Measurements from ENCODE around the gene MNX1. TPM values are rescaled to one million over a fixed set of nuclear protein-coding genes. Genes with fewer than 3 reads are reported as not detected.
A peak's percentile ranks its signal among the peaks of the same experiment; 100 is the strongest.

Gene MNX1
- total RNA-seq, 1 donor from 2014 or later: not detected

DNA sequence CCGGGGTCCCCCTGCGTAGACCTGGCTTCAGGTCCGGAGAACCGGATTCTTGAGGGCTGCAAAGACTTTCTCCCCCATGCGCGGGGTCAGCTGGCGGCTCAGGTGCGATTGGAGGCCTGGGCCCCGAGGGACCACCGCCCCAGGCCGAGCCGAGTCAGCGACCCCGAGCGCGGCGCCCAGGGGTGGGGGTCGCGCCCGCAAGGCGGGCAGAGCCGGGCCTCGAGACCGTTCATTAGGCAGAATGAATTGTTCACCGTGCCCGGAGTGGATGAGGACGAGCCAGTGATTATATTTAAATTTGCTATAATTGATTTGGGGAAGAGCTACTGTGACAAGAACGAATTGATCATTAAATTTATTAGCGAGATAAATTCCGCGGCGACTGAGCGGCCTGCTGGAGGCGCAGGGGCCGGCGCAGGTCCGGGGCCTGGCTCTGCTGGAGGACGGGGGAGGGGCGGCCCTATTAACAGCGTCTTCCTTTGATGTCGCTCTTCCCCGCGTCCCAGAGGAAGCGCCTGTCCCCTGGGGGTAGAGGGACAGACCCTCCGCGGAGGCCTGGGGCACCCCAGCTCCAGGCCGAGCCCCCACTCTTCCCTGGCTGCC, 7.5 kb downstream of the MNX1 start:
- H3K27me3 Mint-ChIP-seq (ENCODE audit: low read depth, unreplicated experiment): peaks cover 70% of the 10 kb centered on the region
- H3K4me2 ChIP-seq (ENCODE audit: low read length): no peak overlapping the region

GRCh38 chr7:157001920-157002818, 8.3 kb downstream of the MNX1 start:
- H3K36me3 ChIP-seq (ENCODE audit: insufficient read depth, low read length): no peaks in the 10 kb centered on the region
- no peaks in the 10 kb centered on the region for H3K79me2 ChIP-seq (ENCODE audit: insufficient read depth, low read length)
- Mint-ChIP-seq H3K9me3 (ENCODE audit: unreplicated experiment) (peaks cover 16% of the 10 kb centered on the region), H3K4me1 (ENCODE audit: low read depth, unreplicated experiment) (no peaks in the 10 kb centered on the region), H3K27me3 (ENCODE audit: low read depth, unreplicated experiment) (peaks cover 70% of the 10 kb centered on the region), H3K36me3 (ENCODE audit: low read depth, unreplicated experiment) (peaks cover 2% of the 10 kb centered on the region), H3K4me3 (ENCODE audit: unreplicated experiment) (no peak overlapping the region), H3K27ac (ENCODE audit: unreplicated experiment) (peak overlapping the region; percentile 53)
- H3K4me2 ChIP-seq (ENCODE audit: low read length): no peak overlapping the region
- no peak overlapping the region for H3K4me3 ChIP-seq (ENCODE audit: insufficient read depth, low read depth, low read length)
- no peaks in the 10 kb centered on the region for H3K4me1 ChIP-seq (ENCODE audit: insufficient read depth, low read length)
- TF ChIP-seq EZH2 (IDR thresholded peaks at IDR 0.05; ENCODE audit: insufficient read depth, low read length): peak; percentile 63
- TF ChIP-seq, protein P1, sequence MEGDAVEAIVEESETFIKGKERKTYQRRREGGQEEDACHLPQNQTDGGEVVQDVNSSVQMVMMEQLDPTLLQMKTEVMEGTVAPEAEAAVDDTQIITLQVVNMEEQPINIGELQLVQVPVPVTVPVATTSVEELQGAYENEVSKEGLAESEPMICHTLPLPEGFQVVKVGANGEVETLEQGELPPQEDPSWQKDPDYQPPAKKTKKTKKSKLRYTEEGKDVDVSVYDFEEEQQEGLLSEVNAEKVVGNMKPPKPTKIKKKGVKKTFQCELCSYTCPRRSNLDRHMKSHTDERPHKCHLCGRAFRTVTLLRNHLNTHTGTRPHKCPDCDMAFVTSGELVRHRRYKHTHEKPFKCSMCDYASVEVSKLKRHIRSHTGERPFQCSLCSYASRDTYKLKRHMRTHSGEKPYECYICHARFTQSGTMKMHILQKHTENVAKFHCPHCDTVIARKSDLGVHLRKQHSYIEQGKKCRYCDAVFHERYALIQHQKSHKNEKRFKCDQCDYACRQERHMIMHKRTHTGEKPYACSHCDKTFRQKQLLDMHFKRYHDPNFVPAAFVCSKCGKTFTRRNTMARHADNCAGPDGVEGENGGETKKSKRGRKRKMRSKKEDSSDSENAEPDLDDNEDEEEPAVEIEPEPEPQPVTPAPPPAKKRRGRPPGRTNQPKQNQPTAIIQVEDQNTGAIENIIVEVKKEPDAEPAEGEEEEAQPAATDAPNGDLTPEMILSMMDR (IDR thresholded peaks at IDR 0.05; ENCODE audit: insufficient read depth, low read depth, low read length): no peak
- H3K27ac ChIP-seq (ENCODE audit: low read depth, low read length): no peak overlapping the region
- no peak overlapping the region for H2AFZ ChIP-seq (ENCODE audit: low read depth, low read length)
- H4K20me1 ChIP-seq (ENCODE audit: insufficient read depth, low read length): peaks cover 3% of the 10 kb centered on the region
- H3K27me3 ChIP-seq (ENCODE audit: insufficient read depth, low read length): peaks cover 87% of the 10 kb centered on the region
- H3K9ac ChIP-seq (ENCODE audit: low read length): no peak overlapping the region
- FAIRE-seq (no peak), DNase-seq (ENCODE audit: low read depth) (no peak)
- H3K9me3 ChIP-seq (ENCODE audit: insufficient read depth, low read depth, low read length): no peaks in the 10 kb centered on the region

More for the DNA sequence above, 7.5 kb downstream of the MNX1 start:
- Mint-ChIP-seq H3K9me3 (ENCODE audit: unreplicated experiment) (peaks cover 15% of the 10 kb centered on the region), H3K27ac (ENCODE audit: unreplicated experiment) (no peak overlapping the region), H3K4me1 (ENCODE audit: low read depth, unreplicated experiment) (no peaks in the 10 kb centered on the region), H3K36me3 (ENCODE audit: low read depth, unreplicated experiment) (peaks cover 2% of the 10 kb centered on the region), H3K4me3 (ENCODE audit: unreplicated experiment) (no peak overlapping the region)
- H3K4me1 ChIP-seq (ENCODE audit: insufficient read depth, low read length): no peaks in the 10 kb centered on the region
- no peak overlapping the region for H3K27ac ChIP-seq (ENCODE audit: low read depth, low read length)
- TF ChIP-seq EZH2 (IDR thresholded peaks at IDR 0.05; ENCODE audit: insufficient read depth, low read length): peak; percentile 50
- TF ChIP-seq, protein P1 (IDR thresholded peaks at IDR 0.05; ENCODE audit: insufficient read depth, low read depth, low read length): no peak
- FAIRE-seq: no peak
- H2AFZ ChIP-seq (ENCODE audit: low read depth, low read length): no peak overlapping the region
- no peak for DNase-seq (ENCODE audit: low read depth)
- H3K4me3 ChIP-seq (ENCODE audit: insufficient read depth, low read depth, low read length): no peak overlapping the region
- peaks cover 87% of the 10 kb centered on the region for H3K27me3 ChIP-seq (ENCODE audit: insufficient read depth, low read length)
- no peaks in the 10 kb centered on the region for H3K36me3 ChIP-seq (ENCODE audit: insufficient read depth, low read length)
- peaks cover 10% of the 10 kb centered on the region for H4K20me1 ChIP-seq (ENCODE audit: insufficient read depth, low read length)
- H3K9ac ChIP-seq (ENCODE audit: low read length): no peak overlapping the region
- no peaks in the 10 kb centered on the region for H3K79me2 ChIP-seq (ENCODE audit: insufficient read depth, low read length)
- H3K9me3 ChIP-seq (ENCODE audit: insufficient read depth, low read depth, low read length): no peaks in the 10 kb centered on the region

Measured in astrocyte (in vitro differentiated cells and primary cell).